ENCODE measurements around the gene FGF22.

DNA sequence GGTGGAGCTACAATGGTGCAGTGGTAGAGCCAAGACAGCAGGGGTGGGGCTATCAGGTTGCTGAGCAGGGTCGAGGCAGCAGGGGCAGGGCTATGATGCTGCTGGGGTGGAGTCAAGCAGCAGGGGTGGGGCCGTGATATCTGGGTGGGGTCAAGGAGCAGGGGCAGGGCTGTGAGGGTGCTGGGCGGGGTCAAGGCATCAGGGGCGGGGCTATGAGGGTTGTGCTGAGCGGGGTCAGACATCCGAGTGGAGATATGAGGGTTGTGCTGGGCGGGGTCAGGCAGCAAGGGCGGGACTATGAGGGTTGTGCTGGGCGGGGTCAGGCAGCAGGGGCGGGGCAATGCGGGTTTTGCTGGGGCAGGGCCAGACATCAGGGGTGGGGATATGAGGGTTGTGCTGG lies 35.3 kb upstream of the FGF22 start:
- TF ChIP-seq CTCF (conservative IDR thresholded peaks at IDR 0.05; ENCODE audit: low read depth, low read length): no peak
- no peak for TF ChIP-seq USF2 (IDR thresholded peaks at IDR 0.05; ENCODE audit: low read depth, low read length)
- TF ChIP-seq RAD21 (IDR thresholded peaks at IDR 0.05; ENCODE audit: low read length): no peak
- no peak for TF ChIP-seq POLR2A (IDR thresholded peaks at IDR 0.05; ENCODE audit: low read depth, low read length)
- TF ChIP-seq RCOR1 (IDR thresholded peaks at IDR 0.05; ENCODE audit: insufficient replicate concordance, low read length): no peak
- no peak for TF ChIP-seq CEBPB (IDR thresholded peaks at IDR 0.05; ENCODE audit: low read depth, low read length)
- TF ChIP-seq RFX5 (IDR thresholded peaks at IDR 0.05; ENCODE audit: low read depth, low read length): no peak
- TF ChIP-seq MXI1 (IDR thresholded peaks at IDR 0.05; ENCODE audit: borderline replicate concordance, low read depth, low read length): no peak

Data from IMR-90 (cell line).